Stimulated activated CD4-positive, alpha-beta T cell treated with anti-CD3 and anti-CD28 coated beads, Interleukin-4, amount 100 ng/mL, for 24 hours (primary cell): ENCODE measurements around the gene PPP1R27.

ENCODE experiments used
- DNase-seq: peaks from one replicate; pipeline ENCODE4 v3.0.0-alpha.2; 2020

PPP1R27 gene

DNA sequence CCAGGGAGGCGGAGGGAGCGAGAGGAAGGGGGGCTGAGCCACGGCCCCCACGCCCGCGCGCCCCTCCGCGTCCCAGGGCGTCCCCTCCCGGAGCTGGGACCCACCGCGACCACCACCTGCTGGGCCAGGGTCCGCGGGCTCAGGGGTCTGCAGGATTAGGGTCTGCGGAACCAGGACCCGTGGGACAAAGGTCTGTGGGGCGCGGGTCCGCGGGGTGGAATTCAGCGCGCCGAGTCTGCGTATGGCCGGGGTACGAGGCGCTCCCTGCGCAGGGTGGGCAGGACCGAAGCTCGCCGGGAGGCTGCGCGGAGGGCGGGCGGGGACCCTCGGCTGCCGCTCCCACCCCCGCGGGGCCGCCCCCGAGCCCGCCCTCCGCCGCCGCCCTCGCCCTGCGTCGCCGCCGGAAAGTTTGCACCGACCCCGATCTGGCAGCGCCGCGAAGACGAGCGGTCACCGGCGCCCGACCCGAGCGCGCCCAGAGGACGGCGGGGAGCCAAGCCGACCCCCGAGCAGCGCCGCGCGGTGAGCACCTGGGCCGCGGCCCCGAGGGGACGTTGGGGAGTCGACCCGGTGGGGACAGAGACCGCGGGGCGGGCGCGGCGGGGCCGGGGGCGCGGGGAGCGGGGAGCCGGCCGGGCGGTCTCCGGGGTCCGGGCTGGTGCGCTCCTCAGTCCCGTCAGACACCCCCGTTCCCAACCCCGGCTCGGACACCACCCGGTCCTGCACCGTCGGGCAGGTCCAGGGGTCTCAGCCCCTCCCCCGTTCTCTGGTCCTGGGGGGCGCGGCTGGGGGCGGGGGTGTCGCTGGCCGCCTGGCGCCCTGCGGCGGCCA lies 30.9 kb downstream of the PPP1R27 start, which contains the start of gene GCGR:
Gene GCGR (plus strand): TSS at position 423 of the 831 bp plus-strand sequence. CDS start 4,869 bp downstream, outside the sequence.
- DNase-seq, result no peak

DNA sequence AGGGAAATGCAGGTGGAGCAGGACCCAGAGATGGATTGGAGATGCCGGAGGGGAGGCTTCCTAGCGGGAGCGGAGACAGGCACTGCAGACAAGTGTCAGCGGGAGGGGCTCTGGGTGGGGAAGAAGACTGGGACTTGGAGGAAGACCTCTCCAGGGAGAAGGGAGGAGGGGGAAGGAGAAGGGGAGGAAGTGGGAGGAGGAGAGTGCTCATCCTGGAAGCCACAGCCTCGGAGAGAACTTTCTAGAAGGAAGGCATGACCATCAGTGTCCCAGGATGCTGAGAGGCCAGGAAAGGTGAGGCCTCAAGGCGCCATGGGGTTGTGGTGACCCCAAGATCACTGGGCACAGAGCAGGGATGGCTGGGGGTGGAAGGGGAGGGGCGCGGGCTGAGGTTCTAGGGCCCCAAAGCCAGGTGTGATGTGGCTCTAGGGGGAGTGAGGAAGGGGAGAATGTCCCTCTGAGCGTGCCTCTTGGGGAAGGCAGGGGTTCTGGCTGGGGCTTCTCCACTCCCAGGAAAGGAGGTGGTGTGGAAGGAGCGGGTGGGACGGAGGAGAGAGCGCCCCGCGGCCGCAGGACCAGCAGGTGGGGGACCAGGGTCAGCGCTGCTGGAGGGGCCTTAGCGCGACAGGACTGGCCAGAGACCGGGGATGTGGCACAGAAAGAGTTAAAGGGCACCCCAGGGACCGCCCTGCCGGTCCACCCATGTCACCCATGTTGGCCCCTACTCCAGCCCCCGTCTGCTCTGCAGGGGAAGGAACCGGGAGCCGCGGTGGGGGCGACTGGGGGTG lies 31.8 kb downstream of the PPP1R27 start:
- DNase-seq, result no peak

DNA sequence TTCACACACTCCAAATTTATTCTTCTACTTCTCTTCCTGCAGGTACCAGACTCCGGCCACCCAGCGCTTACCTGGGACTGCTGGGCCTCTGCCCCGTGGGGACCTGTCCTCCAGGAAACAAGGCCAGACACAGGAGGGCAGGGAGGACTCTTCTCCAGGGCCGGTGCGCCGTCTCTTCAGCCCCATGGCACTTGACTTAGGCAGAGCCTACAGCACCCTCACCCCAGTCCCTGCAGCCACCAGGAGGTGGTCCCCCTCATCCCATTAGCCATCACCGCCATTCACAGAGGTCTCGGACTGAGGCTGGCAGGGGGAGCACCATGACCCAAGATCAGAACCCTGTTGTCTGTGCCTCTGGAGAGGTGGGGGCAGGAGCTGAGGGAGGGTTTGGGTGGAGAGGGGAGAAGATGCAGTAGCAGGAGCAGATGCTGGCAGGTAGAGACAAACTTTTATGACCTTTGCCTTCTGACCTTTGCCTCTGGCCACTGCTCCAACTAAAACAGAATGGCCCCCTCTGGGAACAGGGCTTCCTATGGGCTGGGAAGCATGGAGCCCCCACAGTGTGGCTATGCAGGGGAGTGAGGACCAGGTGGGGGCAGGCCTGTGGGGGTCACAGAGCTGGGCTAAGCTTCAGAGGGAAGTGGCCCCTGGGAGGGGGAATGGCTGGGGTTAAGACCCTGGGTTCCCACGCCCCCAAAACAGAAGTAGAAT lies 32.6 kb downstream of the PPP1R27 start:
- DNase-seq, result no peak

DNA sequence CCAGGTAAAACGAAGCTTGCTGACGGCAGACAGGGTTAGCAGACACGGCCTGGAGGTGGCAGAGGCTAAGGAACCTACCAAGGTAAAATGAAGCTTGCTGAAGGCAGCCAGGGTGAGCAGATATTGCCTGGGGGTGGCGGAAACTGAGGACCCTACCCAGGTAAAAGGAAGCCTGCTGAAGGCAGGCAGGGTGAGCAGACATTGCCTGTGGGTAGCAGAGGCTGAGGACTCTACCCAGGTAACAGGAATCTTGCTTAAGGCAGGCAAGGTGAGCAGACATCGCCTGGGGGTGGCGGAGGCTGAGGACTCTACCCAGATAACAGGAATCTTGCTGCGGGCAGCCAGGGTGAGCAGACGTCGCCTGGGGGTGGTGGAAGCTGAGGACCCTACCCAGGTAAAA lies 33.5 kb downstream of the PPP1R27 start:
- no peak for DNase-seq

DNA sequence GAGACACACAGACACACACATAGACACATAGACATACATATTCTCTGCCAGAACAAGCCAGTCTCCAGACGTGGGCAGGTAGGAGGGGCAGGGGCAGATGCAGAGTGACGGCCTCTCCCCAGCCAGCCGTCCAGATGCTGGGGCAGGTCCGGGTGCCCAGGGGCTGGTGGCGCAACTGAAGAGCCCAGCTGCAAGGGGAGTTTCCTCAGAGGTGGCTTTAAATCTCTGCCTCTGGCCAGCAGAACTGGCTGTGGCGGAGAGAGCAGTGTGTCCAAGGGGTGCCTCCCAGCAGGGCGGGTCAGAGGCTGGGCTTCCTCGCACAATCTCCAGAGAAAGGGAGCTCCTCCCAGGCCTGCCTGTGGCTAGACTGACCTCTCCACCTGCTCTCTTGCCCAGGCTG lies 40.3 kb downstream of the PPP1R27 start:
- DNase-seq, result no peak

DNA sequence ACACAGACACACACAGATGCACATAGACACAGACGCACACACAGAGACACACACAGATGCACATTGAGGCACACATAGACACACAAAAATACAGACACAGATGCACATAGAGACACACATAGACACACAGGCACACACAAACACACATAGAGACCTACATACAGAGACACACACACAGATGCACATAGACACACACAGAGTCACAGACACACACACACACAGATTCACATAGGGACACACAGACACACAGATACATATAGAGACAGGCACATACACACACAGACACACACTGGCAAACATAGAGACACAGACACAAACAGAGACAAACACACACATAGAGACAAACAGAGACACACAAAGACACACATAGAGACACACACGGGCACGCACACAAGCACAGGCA lies 40.8 kb downstream of the PPP1R27 start:
- DNase-seq, result no peak

DNA sequence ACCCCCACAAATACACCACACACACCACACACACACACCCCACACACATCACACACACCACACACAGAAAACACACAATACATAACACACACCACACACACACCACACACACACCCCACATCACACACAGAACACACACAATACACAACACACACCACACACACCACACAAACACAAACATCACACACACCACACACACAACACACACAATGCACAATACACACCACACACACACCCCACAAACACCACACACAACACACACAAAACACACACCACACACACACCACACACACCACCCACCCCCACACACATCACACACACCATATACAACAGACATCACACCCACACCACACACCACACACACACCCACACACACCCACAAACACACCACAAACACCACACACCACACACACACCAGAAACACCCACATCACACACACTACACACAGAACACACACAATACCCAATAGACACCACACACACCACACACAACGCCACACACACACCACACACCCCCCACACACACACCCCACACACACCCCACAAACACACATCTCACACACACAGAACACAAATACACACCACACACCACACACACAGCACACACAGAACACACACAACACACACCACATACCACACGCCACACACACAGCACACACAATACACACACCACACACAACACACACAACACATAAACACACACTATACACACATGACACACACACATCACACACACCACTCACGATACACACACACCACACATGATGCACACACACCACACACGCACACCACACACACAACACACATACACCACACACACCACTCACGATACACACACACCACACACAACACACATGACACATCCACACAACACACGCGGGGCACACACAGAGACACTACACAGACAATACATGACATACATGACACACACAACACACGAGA lies 41.9 kb downstream of the PPP1R27 start:
- no peak for DNase-seq
